HG03565 (cell line): ENCODE data around the gene CFAP43.

Experiments used
- ATAC-seq: cut with Tn5 transposase; IDR thresholded peaks from one replicate; pipeline ENCODE4 v1.9.1; 2021; ENCODE audit warnings: mild to moderate bottlenecking, moderate library complexity; ENCODE audit not compliant: unreplicated experiment

Gene CFAP43, protein sequence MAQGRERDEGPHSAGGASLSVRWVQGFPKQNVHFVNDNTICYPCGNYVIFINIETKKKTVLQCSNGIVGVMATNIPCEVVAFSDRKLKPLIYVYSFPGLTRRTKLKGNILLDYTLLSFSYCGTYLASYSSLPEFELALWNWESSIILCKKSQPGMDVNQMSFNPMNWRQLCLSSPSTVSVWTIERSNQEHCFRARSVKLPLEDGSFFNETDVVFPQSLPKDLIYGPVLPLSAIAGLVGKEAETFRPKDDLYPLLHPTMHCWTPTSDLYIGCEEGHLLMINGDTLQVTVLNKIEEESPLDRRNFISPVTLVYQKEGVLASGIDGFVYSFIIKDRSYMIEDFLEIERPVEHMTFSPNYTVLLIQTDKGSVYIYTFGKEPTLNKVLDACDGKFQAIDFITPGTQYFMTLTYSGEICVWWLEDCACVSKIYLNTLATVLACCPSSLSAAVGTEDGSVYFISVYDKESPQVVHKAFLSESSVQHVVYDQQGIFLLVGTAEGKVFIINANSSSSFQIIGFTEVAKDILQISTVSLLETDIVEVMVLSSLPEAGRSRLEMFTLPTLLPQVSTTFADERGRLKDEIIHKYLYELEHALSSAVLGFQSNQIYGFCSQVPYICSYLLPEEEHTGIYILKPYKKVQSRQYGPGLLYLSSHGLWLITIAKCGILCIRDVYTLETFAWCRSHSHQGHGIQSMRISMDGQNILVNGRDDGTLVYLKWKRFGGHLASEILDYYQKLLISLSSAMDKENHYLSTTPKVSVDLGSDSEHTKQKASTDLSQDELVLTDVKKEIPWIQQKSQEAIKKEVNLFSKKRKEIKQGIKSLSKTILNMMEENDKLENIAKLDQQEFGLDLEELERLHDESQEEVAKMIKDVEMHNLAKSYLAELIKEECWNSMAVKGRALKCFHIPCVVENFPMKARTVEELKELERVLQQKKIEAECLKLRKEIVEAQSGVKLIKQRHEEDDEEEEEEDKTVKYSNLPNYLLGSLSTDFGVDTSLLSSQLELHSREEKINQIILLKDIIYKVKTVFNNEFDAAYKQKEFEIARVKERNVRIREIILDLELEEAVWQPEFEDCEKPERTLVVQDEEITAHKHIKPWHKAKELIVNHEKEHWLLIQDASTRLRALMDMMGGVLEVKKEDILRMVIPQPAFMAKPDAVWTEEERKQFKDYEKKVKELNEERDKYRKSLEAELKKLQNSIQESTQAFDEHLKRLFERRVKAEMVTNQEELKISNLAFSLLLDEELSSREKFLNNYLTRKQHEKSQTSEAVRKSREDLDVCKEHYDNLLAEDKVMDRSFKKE (N-terminal part only)

DNA sequence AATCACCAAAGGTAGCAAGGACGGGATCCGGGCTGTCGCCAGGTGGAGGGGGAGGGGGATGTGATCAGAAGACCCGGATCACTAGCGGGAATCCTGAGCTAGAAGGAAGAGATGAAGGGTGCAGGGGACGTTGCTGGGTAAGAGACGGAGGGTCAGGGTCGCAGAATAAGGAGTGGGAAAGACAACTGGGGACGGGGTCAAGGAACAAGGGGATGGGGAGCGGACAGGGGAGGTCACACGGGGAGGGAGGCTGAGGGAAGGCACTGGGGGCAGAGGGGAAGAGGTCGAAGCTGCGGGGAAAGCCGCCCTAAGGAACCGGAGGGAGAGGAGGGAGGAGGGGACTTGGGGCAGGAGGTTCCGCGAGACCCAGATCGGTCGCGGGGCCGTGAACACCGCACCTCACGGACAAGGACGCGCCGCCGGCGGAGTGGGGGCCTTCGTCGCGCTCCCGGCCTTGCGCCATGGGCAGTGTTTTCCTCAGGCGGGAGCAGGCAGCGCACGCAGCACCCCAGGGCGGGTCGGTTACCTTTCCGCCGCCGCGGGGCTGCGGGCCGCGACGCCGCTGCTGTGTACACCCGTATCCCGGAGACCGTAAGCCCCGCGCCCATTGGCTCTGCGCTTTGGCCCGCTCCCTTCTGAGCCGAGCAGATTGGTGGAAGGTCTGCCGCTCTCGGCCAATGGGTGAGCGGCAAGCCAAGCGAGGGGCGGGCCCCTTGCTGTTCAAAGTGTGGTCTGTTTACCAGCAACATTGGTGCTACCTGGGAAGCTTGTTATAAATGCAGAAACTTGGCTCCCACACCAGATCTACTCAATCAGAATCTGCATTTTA is at the start of gene CFAP43:
TSS of gene CFAP43 (minus strand) at position 581 of the 829 bp plus-strand sequence. CDS start at position 463, 118 bp downstream.
- ATAC-seq, result peak; percentile 100

DNA sequence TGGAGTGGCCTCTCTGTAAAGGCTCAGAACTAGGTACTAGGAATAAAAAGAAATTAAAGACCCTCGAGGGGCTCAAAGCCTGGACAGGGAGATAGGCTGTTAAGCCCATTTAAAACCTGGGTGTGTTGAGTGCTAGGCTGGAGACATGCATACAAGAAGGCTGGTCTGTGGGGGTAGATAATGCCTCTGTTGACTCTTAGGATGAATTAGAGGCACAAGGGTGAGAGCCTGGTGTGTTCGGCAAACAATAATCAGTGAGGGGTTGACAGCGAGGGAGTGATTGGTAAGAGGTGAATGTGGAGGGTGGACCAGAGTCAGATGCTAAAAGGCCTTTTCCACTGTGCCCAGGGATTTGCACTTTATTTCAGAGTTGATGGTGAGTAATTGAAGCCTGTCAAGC is 49.5 kb upstream of the CFAP43 start:
- no peak for ATAC-seq

DNA sequence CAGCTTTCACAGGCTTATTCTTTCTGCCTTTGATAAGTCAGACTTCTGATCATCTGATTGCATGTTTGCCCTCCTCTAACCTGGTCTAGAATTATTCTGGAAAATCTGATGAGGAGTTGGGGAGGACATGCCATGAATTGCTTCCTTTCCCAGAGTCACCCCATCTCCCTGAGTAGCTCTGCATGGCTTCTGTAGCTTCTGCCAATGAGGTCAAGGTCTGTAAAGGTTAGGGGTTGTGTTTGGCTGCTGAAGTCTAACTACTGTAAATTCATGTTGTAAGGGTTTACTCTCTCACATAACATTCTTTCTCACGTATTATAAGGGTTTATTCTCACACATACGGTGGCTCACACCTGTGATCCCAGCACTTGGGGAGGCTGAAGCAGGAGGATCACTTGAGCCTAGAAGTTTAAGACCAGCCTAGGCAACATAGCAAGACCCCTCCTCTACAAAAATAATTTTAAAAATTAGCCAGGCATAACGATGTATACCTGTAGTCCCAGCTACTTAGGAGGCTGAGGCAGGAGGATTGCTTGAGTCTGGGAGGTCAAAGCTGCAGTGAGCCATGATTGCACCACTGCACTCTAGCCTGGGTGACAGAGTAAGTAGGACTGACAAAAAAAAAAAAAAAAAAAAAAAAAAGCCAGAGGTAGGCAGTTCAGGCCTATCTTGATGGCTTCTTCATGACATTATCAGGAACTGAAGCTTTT is 47.5 kb upstream of the CFAP43 start:
- ATAC-seq, result no peak

DNA sequence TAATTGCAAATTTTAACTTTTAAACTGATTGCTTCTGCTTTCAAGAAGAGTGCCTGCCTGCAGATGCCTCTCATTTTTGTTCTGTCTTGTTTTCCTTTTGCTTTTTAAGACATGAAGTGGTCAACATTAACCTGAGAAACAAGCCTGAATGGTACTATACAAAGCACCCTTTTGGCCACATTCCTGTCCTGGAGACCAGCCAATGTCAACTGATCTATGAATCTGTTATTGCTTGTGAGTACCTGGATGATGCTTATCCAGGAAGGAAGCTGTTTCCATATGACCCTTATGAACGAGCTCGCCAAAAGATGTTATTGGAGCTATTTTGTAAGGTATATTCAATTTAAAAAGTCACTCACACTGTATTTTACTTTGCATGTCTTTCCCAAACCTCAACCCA is 45.6 kb upstream of the CFAP43 start:
- no peak for ATAC-seq

DNA sequence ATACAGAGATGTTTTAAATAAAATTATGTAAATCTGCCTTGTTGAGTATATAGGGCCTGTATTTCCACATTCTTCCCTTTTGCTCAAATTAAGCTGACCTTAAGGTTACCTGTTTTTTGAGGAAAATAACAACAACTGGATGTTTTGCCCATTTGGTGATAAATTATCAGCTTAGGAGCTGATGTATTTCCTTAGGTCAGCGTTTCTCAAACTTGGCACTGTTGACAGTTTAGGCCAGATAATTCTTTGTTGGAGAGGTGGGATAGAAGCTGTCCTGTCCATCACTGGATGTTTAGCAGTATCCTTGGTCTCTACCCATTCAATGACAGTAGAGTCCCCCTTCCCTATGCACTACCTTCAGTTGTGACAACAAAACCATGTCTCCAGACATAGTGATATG is 44.0 kb upstream of the CFAP43 start:
- no peak for ATAC-seq

DNA sequence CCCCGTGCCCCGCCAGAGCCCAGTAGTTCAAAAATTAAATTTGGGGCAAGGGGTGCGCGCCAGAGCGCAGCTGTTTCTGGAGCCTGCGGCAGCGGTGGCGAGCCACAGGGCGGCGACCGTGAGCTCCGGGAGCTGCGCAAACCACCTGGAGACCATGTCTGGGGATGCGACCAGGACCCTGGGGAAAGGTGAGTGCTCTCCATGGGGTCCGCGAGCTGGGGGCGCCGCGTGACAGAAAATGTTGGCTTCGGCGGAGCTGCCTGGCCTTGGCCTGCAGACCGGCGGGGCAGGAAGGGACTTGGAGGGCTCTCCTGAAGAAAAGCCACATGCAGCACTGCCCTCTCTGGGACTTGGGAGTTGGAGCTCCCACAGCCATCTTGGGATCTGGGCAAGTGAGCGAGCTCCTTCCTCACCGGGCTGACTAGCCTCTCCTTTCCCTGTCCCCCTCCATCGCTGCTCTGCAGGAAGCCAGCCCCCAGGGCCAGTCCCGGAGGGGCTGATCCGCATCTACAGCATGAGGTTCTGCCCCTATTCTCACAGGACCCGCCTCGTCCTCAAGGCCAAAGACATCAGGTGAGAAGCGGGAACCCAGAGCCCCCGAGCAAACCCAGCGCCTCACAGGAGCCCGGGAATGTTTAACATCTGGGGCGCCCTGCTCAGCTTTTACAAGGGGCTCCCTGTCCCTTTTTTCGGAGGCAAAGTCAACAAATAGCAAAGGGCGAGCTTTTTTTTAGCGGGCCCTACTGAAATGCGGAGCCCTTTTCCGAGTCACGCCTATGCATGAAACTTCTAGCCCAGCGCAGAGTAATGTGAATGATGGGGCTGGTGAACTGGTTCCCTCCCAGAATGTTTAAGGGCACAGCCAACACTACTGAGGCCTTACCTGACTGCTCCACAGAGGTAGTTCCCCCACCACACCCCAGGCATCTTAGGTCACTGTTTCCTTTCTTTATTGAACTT is 42.9 kb upstream of the CFAP43 start:
- ATAC-seq, result peak; percentile 66

DNA sequence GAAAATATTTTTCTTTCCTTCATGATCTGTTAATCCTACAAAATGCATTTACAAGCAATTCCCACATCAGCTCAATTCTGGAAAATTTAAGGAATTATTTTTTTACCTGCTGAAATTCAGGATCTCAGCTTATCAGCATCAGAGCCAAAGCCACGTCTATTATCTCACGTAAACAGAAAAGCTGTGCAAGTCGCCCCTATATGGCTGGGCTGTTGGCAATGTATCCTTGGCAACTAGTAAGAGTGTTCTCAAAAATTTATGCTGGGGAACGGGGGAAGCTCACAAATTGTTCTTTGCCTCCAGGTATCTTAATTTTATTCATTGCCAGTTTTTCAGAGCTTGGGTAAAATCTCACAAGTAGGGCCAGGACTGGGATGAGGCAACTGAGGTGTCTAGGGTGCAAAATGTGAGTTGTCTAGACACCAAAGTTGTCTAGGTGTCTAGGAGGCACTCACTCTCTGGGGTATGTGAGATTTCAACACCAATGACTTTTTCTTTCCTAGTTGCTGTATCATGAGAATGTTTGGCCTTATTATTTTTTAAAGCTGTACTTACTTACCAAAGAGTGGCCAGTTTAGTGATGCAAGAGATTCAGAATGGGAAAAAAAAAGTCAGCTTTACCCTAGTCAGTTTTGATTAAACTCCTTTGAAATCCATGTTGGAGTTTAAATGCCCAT is 41.9 kb upstream of the CFAP43 start:
- no peak for ATAC-seq

DNA sequence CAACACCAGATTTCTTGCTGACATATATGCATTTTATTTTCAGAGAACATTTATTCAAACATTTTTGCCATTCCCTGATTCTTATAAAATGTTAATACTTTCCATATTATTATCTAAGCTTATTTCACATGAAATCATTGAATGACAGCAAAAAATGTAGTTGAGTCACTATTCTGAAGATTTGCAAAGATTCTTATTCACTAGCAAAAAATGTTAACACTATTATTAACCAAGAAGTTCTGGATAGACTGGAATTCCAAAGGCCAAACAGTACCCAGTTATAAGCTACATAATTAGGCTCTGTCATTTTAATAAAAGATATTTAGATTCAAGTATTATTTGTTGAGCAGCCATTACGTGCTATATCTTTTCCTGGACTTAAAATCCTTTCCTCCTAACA is 41.1 kb upstream of the CFAP43 start:
- no peak for ATAC-seq

DNA sequence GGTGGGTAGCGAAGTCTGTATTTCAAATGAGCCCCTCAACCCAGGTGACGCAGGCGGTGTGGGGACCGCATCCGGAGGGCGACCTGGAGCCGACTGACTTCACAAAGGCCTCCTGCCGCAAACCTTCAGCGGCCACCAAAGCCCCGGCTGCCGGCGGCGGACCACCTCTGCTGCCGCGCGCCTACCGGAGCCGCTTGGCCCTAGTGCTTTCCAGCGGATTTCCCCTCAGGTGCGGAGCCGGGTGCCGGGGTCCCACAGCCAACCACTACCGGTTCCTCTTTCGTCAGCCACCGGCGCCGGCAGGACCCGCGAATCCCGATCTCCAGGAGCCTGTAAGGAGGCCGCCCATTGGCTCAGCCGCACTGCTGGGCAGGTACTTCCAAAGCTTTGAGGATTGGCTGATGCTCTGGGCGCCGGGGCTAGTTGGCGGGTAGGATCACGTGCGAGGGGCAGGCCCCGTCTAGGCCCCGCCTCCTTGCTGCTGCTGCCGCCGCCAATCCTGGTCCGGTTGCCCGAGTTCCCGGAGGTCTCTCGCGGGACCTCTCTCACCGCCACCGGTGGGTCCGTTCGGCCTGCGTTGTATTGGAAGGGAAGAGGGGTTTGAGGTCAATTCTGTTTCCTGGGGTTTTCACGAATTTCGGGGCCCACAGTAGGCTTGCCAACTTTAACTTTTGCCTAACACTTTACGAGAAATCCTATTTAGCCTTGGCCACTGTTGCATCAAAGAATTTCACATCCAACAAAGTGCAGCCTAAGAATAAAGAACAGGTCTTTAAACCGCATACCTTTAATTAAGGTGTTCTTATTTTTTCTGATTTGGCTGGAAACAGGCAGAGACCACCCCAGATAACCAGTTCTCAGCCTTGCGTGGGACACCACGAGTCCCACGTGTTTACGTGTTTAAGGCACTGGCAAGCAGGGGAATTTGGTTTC is 36.8 kb upstream of the CFAP43 start, which contains the start of gene GSTO2:
TSS of gene GSTO2 (plus strand) at position 472 of the 933 bp plus-strand sequence. CDS start 5,732 bp downstream, outside the sequence.
- peak; percentile 97 for ATAC-seq

DNA sequence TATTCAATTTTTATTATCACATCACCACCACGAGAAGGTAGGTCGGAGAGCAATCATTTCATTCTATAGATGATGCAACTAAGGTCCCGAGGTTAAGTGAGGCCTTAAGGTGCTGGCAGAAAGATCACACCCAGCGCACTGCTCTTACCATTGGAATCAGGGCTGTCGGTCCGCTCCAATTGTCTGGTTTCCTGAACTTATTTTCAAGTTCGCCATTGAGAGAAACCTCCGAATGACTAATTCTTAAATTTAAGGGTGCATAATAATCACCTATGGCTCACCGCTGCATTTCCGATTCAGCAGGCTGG is 36.2 kb upstream of the CFAP43 start:
- ATAC-seq, result no peak

DNA sequence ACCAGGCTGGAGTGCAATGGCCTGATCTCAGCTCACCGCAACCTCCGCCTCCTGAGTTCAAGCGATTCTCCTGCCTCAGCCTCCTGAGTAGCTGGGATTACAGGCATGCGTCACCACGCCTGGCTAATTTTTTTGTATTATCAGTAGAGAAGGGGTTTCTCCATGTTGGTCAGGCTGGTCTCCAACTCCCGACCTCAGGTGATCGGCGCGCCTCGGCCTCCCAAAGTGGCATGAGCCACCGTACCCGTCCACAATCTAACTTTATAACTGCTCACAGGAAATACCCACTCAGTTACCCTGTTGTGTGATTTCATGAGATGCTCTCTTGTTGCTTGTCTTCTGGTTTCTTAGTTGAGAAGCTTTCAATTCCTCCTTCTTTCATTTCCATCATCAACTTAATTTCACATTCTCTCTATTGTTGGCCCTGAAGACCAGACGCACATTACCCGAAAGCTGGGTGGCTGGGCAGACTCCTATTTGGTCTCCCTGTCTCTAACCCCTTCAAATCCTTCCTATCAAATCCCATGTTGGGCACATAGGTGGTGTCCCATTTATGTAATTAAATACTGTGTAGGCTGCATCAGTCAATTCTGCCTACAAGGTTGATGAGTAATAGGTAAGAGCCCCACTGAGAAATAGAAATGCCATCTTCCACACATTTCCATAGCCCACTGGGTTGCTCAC is 35.7 kb upstream of the CFAP43 start:
- no peak for ATAC-seq

DNA sequence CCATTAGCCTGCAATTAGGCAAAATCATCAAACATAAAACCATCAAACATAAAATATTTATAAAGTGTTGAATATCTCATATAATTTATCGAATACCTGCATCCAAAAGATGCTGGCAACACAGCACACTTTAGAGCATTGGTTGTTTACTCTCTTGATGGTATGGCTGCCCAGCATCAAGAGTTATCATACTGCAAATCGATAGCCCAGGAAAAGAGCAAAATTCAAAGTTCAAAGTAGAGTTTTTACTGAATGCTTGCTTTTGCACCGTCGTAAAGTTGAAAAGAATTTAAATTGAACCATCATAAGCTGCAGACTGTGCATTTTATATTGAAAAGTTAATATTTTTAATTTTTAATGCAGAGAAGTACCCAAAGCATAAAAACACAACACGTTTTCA is 32.6 kb upstream of the CFAP43 start:
- no peak for ATAC-seq

DNA sequence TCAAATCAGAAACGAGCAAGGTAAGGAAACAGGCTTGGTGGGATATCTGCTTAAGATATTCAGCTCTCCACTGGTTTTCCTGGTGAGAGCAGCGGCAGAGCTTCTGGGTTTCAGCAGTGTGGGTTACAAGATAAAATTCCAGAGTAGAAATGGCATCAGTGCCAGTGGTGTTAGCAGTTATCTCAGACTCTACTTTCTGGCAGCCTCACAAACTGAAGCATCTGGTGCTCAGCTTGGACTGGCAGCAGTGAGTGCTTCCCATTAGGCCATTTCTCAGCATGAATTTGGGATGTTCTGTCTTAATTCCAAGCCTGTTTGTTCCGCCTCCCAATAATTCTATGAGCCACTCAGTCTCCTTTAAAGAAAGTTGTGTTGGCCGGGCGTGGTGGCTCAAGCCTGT is 29.9 kb upstream of the CFAP43 start:
- ATAC-seq, result no peak

DNA sequence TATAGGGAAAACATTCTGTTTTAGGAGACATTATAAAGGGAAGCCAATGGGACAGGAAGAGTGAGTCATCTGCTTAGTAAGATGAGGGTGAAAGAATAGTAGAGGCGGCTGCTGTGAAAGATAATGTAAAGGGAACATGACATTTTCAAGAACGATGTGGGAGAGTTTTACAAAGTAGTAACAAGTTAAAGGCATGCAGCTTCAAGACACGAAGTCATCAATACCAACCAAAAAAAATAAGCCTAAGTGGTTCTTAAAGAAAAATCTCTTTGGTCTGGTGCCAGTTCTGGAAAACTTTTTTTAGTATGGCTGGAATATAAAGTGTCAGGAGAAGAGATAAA is 28.6 kb upstream of the CFAP43 start:
- no peak for ATAC-seq

DNA sequence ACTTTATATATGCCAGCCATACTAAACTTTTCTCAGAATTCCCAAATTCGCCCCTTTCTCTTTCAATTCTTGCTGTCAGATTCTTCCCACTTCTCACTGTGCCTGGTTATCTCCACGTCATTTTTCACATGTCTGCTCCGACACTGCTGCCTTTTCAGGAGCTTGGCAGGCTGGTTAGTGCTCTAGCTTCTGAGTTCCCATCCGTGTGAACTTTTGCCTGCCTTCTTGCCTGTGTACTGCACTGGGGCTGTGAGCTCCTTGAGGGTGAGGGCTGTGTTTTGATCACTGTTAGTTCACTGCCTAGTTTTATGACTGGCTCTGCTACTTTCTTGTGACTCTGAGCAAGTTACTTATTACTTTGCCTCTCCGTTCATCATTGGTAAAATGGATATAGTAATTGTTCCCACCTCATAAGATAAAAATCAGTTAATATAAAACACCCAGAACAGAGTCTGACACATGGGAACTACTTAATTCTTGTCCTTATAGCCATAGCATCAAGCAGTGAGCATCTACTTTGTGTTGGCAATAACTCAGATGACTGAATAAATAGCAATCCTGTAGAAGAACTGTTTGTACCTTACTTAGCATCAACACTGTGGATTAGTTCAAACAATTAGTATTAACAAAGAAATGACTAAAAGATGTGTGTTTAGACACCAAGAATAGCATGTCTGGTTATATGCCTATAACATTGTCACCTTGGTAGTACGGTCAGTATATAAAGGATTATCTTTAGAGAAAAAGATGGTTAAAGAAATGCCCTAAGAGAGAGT is 28.0 kb upstream of the CFAP43 start:
- no peak for ATAC-seq

DNA sequence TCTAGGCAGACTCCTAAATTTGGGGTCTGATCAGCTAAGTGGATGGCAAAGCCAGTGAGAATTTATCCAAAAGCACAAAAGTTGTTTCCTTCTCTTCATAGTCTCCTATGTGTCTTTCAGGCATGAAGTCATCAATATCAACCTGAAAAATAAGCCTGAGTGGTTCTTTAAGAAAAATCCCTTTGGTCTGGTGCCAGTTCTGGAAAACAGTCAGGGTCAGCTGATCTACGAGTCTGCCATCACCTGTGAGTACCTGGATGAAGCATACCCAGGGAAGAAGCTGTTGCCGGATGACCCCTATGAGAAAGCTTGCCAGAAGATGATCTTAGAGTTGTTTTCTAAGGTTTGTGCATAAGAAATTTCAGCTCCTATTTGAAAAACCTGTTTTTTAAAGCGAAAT is 27.3 kb upstream of the CFAP43 start:
- ATAC-seq, result no peak
